H1 (cell line): ENCODE measurements around the gene IRF9. TPM values are rescaled to one million over a fixed set of nuclear protein-coding genes. Genes with fewer than 3 reads are reported as not detected.

ENCODE experiments used
- CTCF ChIA-PET: fragments of 300-600 bp; sonication (Branson Sonifier 250); formaldehyde crosslinking; loops from one replicate; lab custom pipeline; 2021; ENCODE audit not compliant: partially characterized antibody; lab: Charles Lee
- POLR2A ChIA-PET: fragments of 300-600 bp; sonication (Branson Sonifier 250); formaldehyde crosslinking; loops from one replicate; lab custom pipeline; 2021; ENCODE audit warnings: inconsistent platforms; ENCODE audit not compliant: partially characterized antibody; lab: Charles Lee
- DNase-seq, 2 experiments: peaks; one replicate each; pipeline versions ENCODE4 v3.0.0 to v3.0.0-alpha.2; 2010 to 2022; ENCODE audit warnings: low spot score in 2 of 2, low read depth in 1 of 2, mixed read lengths in 1 of 2
- FAIRE-seq: peaks from 2 replicates; lab custom pipeline; 2011; peaks lifted over from hg19 to GRCh38; lab: Jason Lieb, UNC
- H2AFZ ChIP-seq: 2 replicates; pipeline ENCODE4 v1.8.1; 2012; ENCODE audit warnings: low read length, inconsistent platforms
- H2AK5ac ChIP-seq: 2 replicates; pipeline ENCODE4 v1.6.1; 2013; ENCODE audit warnings: low read depth, low read length
- H2BK120ac ChIP-seq: replicated peaks from 2 replicates; pipeline ENCODE3; 2013; ENCODE audit warnings: low read depth, low read length, inconsistent platforms
- H2BK12ac ChIP-seq: 2 replicates; pipeline ENCODE4 v1.6.1; 2013; ENCODE audit warnings: low read depth, low read length
- H2BK15ac ChIP-seq: 2 replicates; pipeline ENCODE4 v1.6.1; 2013; ENCODE audit warnings: low read length
- H2BK20ac ChIP-seq: 2 replicates; pipeline ENCODE4 v1.6.1; 2013; ENCODE audit warnings: low read length
- H2BK5ac ChIP-seq: 2 replicates; pipeline ENCODE4 v1.6.1; 2013; ENCODE audit warnings: low read depth, low read length
- H3K14ac ChIP-seq: 2 replicates; pipeline ENCODE4 v1.6.1; 2013; ENCODE audit warnings: inconsistent platforms; ENCODE audit not compliant: insufficient read length
- H3K18ac ChIP-seq: 2 replicates; pipeline ENCODE4 v1.6.1; 2013; ENCODE audit warnings: low read length; ENCODE audit errors: extremely low read depth
- H3K23ac ChIP-seq: 2 replicates; pipeline ENCODE4 v1.6.1; 2013; ENCODE audit warnings: inconsistent platforms; ENCODE audit not compliant: insufficient read length
- H3K23me2 ChIP-seq: 2 replicates; pipeline ENCODE4 v1.6.1; 2013; ENCODE audit warnings: low read depth, low read length
- H3K27ac ChIP-seq: 2 replicates; pipeline ENCODE4 v1.6.1; 2011; ENCODE audit warnings: low read depth, low read length, inconsistent platforms
- H3K27me3 ChIP-seq, 4 experiments: replicated peaks in 1 of 4; 1 replicate in 1 of 4; 2 replicates in 3 of 4; pipeline versions ENCODE4 v1.6.1 to v1.8.1; 2011 to 2013; ENCODE audit warnings: low read length in 3 of 4, mild to moderate bottlenecking in 3 of 4, inconsistent platforms in 2 of 4, mixed read lengths in 2 of 4, moderate library complexity in 1 of 4; ENCODE audit not compliant: control insufficient read depth in 3 of 4, insufficient read depth in 3 of 4; ENCODE audit errors: extremely low read depth in 1 of 4
- H3K36me3 ChIP-seq, 4 experiments: 2 replicates each; pipeline versions ENCODE4 v1.6.1 to v1.8.1; 2011 to 2013; ENCODE audit warnings: mild to moderate bottlenecking in 4 of 4, low read length in 3 of 4, moderate library complexity in 2 of 4, control low read depth in 1 of 4, inconsistent platforms in 1 of 4; ENCODE audit not compliant: insufficient read depth in 4 of 4, control insufficient read depth in 2 of 4
- H3K4ac ChIP-seq: replicated peaks from 2 replicates; pipeline ENCODE3; 2013; ENCODE audit warnings: low read length, low read depth, mixed read lengths, inconsistent platforms; ENCODE audit not compliant: insufficient read length
- H3K4me1 ChIP-seq, 4 experiments: replicated peaks in 1 of 4; 1 replicate in 1 of 4; 2 replicates in 3 of 4; pipeline versions ENCODE4 v1.6.1 to v1.8.1; 2011 to 2013; ENCODE audit warnings: low read length in 3 of 4, inconsistent platforms in 2 of 4, mixed read lengths in 1 of 4; ENCODE audit not compliant: insufficient read depth in 4 of 4, control insufficient read depth in 3 of 4
- H3K4me2 ChIP-seq, 2 experiments: 2 replicates each; pipeline versions ENCODE4 v1.6.1 to v1.8.1; 2011 to 2013; ENCODE audit warnings: low read depth in 2 of 2, low read length in 2 of 2, control low read depth in 1 of 2, inconsistent platforms in 1 of 2, mild to moderate bottlenecking in 1 of 2; ENCODE audit not compliant: insufficient read depth in 1 of 2
- H3K4me3 ChIP-seq, 4 experiments: fragments of 200-600, 300-600 bp in 1 of 4; sonication (generic), shearing (Covaris generic), sonication (Bioruptor Twin) in 1 of 4; 2 replicates each; pipeline versions ENCODE4 v1.5.1 to v1.8.1; 2011 to 2016; ENCODE audit warnings: low read length in 4 of 4, low read depth in 3 of 4, control low read depth in 2 of 4, inconsistent platforms in 2 of 4, mild to moderate bottlenecking in 2 of 4, mixed read lengths in 1 of 4, moderate library complexity in 1 of 4; ENCODE audit not compliant: insufficient read depth in 2 of 4; ENCODE audit errors: extremely low read depth in 1 of 4
- H3K56ac ChIP-seq: replicated peaks from 2 replicates; pipeline ENCODE3; 2013; ENCODE audit warnings: low read depth, mild to moderate bottlenecking, mixed read lengths, low read length, inconsistent platforms; ENCODE audit not compliant: insufficient read length
- H3K79me1 ChIP-seq: 2 replicates; pipeline ENCODE4 v1.6.1; 2013; ENCODE audit warnings: low read depth, low read length, control low read depth
- H3K79me2 ChIP-seq, 2 experiments: 2 replicates each; pipeline versions ENCODE4 v1.6.1 to v1.8.1; 2012 to 2013; ENCODE audit warnings: low read length in 2 of 2, mild to moderate bottlenecking in 2 of 2, inconsistent platforms in 1 of 2; ENCODE audit not compliant: insufficient read depth in 2 of 2, control insufficient read depth in 1 of 2
- H3K9ac ChIP-seq, 4 experiments: replicated peaks in 1 of 4; 1 replicate in 1 of 4; 2 replicates in 3 of 4; pipeline versions ENCODE4 v1.6.1 to v1.8.1; 2011 to 2013; ENCODE audit warnings: low read depth in 3 of 4, low read length in 3 of 4, control low read depth in 2 of 4, mild to moderate bottlenecking in 2 of 4, moderate library complexity in 2 of 4, inconsistent platforms in 1 of 4; ENCODE audit errors: extremely low read depth in 1 of 4
- H3K9me3 ChIP-seq, 2 experiments: 2 replicates each; pipeline versions ENCODE4 v1.6.1 to v1.8.1; 2012 to 2013; ENCODE audit warnings: mild to moderate bottlenecking in 2 of 2, moderate library complexity in 2 of 2, control low read depth in 1 of 2, inconsistent platforms in 1 of 2, low read depth in 1 of 2, low read length in 1 of 2, mixed read lengths in 1 of 2; ENCODE audit not compliant: insufficient read depth in 2 of 2
- H4K20me1 ChIP-seq, 2 experiments: replicated peaks in 1 of 2; 2 replicates each; pipeline versions ENCODE3 to v1.8.1; 2011 to 2013; ENCODE audit warnings: inconsistent platforms in 2 of 2, low read length in 2 of 2, mild to moderate bottlenecking in 1 of 2; ENCODE audit not compliant: insufficient read depth in 2 of 2, control insufficient read depth in 1 of 2
- H4K5ac ChIP-seq: 2 replicates; pipeline ENCODE4 v1.6.1; 2013; ENCODE audit warnings: low read length, low read depth, mixed read lengths, inconsistent platforms; ENCODE audit not compliant: insufficient read length
- H4K8ac ChIP-seq: 2 replicates; pipeline ENCODE4 v1.8.0; 2013; ENCODE audit warnings: mild to moderate bottlenecking, moderate library complexity, low read length, inconsistent platforms; ENCODE audit not compliant: insufficient read depth; ENCODE audit errors: extremely low read depth
- H4K91ac ChIP-seq: replicated peaks from 2 replicates; pipeline ENCODE3; 2013; ENCODE audit warnings: low read length, mixed read lengths, inconsistent platforms; ENCODE audit not compliant: insufficient read length
- CHD1 ChIP-seq: IDR thresholded peaks from 2 replicates; pipeline ENCODE4 v1.6.1; 2012; ENCODE audit warnings: low read depth, low read length, improper control_type of control experiment
- SP4 ChIP-seq: IDR thresholded peaks from 2 replicates; pipeline ENCODE4 v1.6.1; 2012; ENCODE audit warnings: low read length, inconsistent platforms
- TBP ChIP-seq: IDR thresholded peaks from 2 replicates; pipeline ENCODE4 v1.6.1; 2011; ENCODE audit warnings: low read depth, low read length, improper control_type of control experiment
- WGBS, 2 experiments: shearing (Covaris generic) in 1 of 2; methylation state at CpG; one replicate each; pipeline versions ENCODE4 v1.1.6 to v1.1.7; 2013 to 2015; ENCODE audit warnings: low lambda C conversion rate in 2 of 2, mixed read lengths in 2 of 2, inconsistent platforms in 1 of 2, low coverage in 1 of 2, missing lambda C conversion rate in 1 of 2; ENCODE audit not compliant: insufficient replicate concordance in 2 of 2, insufficient coverage in 1 of 2, insufficient read length in 1 of 2; ENCODE audit errors: extremely low coverage in 1 of 2, missing lambda C conversion rate in 1 of 2; 5-methylcytosine and 5-hydroxymethylcytosine counted together
- polyA plus RNA-seq, 7 experiments: library from polyadenylated mRNA; depleted of rRNA in 3 of 7; stranded (reverse) in 5 of 7; unstranded in 2 of 7; fragments of >200 nt in 5 of 7; fragments of 200-250 nt in 2 of 7; gene quantifications; 1 replicate in 5 of 7; 2 replicates in 1 of 7; 4 replicates in 1 of 7; pipeline versions ENCODE4 v1.2.1 to v1.2.3, GENCODE V29; 2011 to 2013; ENCODE audit warnings: missing spikeins in 2 of 7, mixed read lengths in 2 of 7
- total RNA-seq: library from RNA; stranded (reverse); fragmentation: NEBNext Ultra II Directional; extraction: Animal tissue kit (Norgen Biotek cat#: 25700); gene quantifications from 2 replicates; pipeline ENCODE4 v1.2.1, GENCODE V29; 2021

Gene IRF9
- total and polyA plus RNA-seq, 2 of the 8 experiments (the other 6 are each of a cell fraction or from before 2014, with no cell fraction given) = 11.4 to 13.2 TPM

DNA sequence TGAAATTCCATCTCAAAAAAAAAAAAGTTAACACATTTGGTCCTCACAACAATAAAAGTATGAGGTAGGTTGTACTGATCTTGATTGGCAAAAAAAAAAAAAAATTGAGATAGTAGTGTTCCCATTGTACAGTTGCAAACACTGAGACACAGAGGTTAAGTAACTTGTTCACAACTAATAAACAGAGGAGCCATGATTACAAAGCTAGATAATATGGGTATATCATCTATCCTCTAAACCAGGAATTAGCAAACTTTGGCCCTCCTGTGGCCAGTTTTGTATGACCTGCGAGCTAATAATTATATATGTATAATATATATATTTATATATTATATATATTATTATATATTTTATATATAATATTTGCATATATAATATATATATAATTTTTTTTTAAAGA lies 27.3 kb upstream of the IRF9 start:
- no peak overlapping the region for H2AK5ac ChIP-seq
- no peak for FAIRE-seq
- H2BK120ac ChIP-seq = no peak overlapping the region
- no peak overlapping the region for H3K18ac ChIP-seq
- no peak overlapping the region for H3K23ac ChIP-seq
- H2BK15ac ChIP-seq = no peak overlapping the region
- no peak overlapping the region for H4K8ac ChIP-seq
- no peak overlapping the region for H2BK12ac ChIP-seq
- H3K79me2 ChIP-seq = no peaks in the 10 kb centered on the region
- H3K27me3 ChIP-seq = no peaks in the 10 kb centered on the region
- DNase-seq = no peak
- no peak overlapping the region for H2BK5ac ChIP-seq
- H3K9ac ChIP-seq = no peak overlapping the region
- H3K56ac ChIP-seq = no peak overlapping the region
- H3K27ac ChIP-seq = no peak overlapping the region
- H3K14ac ChIP-seq = no peak overlapping the region
- peaks cover 5% of the 10 kb centered on the region; the same call in 1 of the 2 replicates for H3K23me2 ChIP-seq
- peaks cover 0 to 10% (median 5%) of the 10 kb centered on the region in 4 experiments; a peak in 4 of 7 replicates for H3K4me1 ChIP-seq
- WGBS, 2 experiments = 100% methylated on average over 1 of the region's 1 CpG; no CpG with 5 or more reads in 1 of the 2 experiments
- peaks cover 2 to 16% (median 9%) of the 10 kb centered on the region in 4 experiments; a peak in 6 of 8 replicates for H3K36me3 ChIP-seq
- no peak overlapping the region for H3K4ac ChIP-seq
- no peak overlapping the region for H3K4me2 ChIP-seq
- TF ChIP-seq SP4 (no peak), CHD1 (no peak), TBP (no peak)
- no peaks in the 10 kb centered on the region for H3K79me1 ChIP-seq
- no peak overlapping the region for H2AFZ ChIP-seq
- H4K91ac ChIP-seq = no peak overlapping the region
- no peak overlapping the region for H4K5ac ChIP-seq
- ChIA-PET POLR2A (interaction anchor here (0.8 to 11.1 kb wide), 7 partner anchors 12 to 76 kb away, joined by 3 to 100 read pairs (median 4); partner anchors contain the start of genes DCAF11, NRL and RNF31), CTCF (interaction anchor here (0.7 kb wide), 2 partner anchors 25 to 999 kb away, joined by 4 read pairs; no protein-coding TSS in a partner anchor)
- H2BK20ac ChIP-seq = no peak overlapping the region
- H4K20me1 ChIP-seq = no peaks in the 10 kb centered on the region
- no peaks in the 10 kb centered on the region for H3K9me3 ChIP-seq
- no peak overlapping the region for H3K4me3 ChIP-seq
